ENCODE measurements around the gene GPR142. TPM values are rescaled to one million over a fixed set of nuclear protein-coding genes. Genes with fewer than 3 reads are reported as not detected.

GPR142 gene
- total RNA-seq, 1 experiment from 2014 or later, result not detected

Other genes with a start within 250 kb of the GPR142 start
- gene RPL38, start 163.8 kb upstream of the GPR142 start, total RNA-seq (2021), result 1,170 to 1,273 TPM (median 1,266 TPM) in 3 replicates
- 3.5 to 5.1 TPM (median 4.5 TPM) in 3 replicates for gene TTYH2, start 153.9 kb upstream of the GPR142 start, total RNA-seq (2021)
- gene DNAI2, start 93.3 kb upstream of the GPR142 start, total RNA-seq (2021), result 0.21 to 0.26 TPM (median 0.23 TPM) in 3 replicates
- gene KIF19, start 41.3 kb upstream of the GPR142 start, total RNA-seq (2021), result 0.44 to 0.80 TPM (median 0.60 TPM) in 3 replicates
- 0.94 to 2.1 TPM (median 2.0 TPM) in 3 replicates for gene BTBD17, start 5.6 kb upstream of the GPR142 start, total RNA-seq (2021)
- gene GPRC5C, start 64.6 kb downstream of the GPR142 start, total RNA-seq (2021), result 19.6 to 20.7 TPM (median 20.6 TPM) in 3 replicates
- 1.1 to 2.0 TPM (median 1.7 TPM) in 3 replicates for gene CD300A, start 99.1 kb downstream of the GPR142 start, total RNA-seq (2021)
- not detected in 3 replicates for gene CD300LB, start 164.0 kb downstream of the GPR142 start, total RNA-seq (2021)
- not detected in 3 replicates for gene CD300C, start 178.6 kb downstream of the GPR142 start, total RNA-seq (2021)
- not detected in 3 replicates for gene CD300H, start 200.0 kb downstream of the GPR142 start, total RNA-seq (2021)
- gene CD300LD, start 224.8 kb downstream of the GPR142 start, total RNA-seq (2021), result not detected in 3 replicates